Thyroid gland (tissue), 4 donors: ENCODE measurements around the gene DOCK10. TPM values are rescaled to one million over a fixed set of nuclear protein-coding genes. Genes with fewer than 3 reads are reported as not detected.

ENCODE experiments used
- DNase-seq, 2 donors: peaks; one replicate each; pipeline ENCODE4 v3.0.0-alpha.2; 2019
- H3K27ac ChIP-seq, 3 donors: fragments of 200-600 bp; sonication (generic); 1 replicate in 2 of 3; 2 replicates in 1 of 3; pipeline ENCODE4 v1.5.1; 2016 to 2019; ENCODE audit warnings: mild to moderate bottlenecking in 1 of 3, moderate library complexity in 1 of 3
- H3K27me3 ChIP-seq: fragments of 200-600 bp; sonication (generic); one replicate; pipeline ENCODE4 v1.5.1; 2019
- H3K36me3 ChIP-seq, 2 donors: fragments of 200-600 bp; sonication (generic); one replicate each; pipeline ENCODE4 v1.5.1; 2016 to 2019
- H3K4me1 ChIP-seq, 2 donors: fragments of 200-600 bp; sonication (generic); one replicate each; pipeline ENCODE4 v1.5.1; 2017 to 2019
- H3K4me3 ChIP-seq, 3 donors: fragments of 200-600 bp; sonication (generic); replicated peaks in 1 of 3; 1 replicate in 2 of 3; 2 replicates in 1 of 3; pipeline ENCODE4 v1.5.1; 2016; ENCODE audit warnings: mild to moderate bottlenecking in 1 of 3
- H3K9me3 ChIP-seq: fragments of 200-600 bp; sonication (generic); one replicate; pipeline ENCODE4 v1.5.1; 2017
- POLR2A ChIP-seq, 2 donors: fragments of 450-650 bp; IDR thresholded peaks; one replicate each; pipeline ENCODE4 v1.6.1; 2017; ENCODE audit warnings: antibody characterized with exemption in 2 of 2, mild to moderate bottlenecking in 2 of 2, moderate library complexity in 1 of 2
- WGBS, 2 donors: methylation state at CpG; one replicate each; pipeline ENCODE4 v1.1.5; 2017; 5-methylcytosine and 5-hydroxymethylcytosine counted together
- intact Hi-C: fragments of 100-400 bp; cut with DNase I; formaldehyde crosslinking; loops from one replicate; pipeline ENCODE4 v1.15.1; 2023
- total RNA-seq, 4 donors: library from RNA; depleted of rRNA; stranded (reverse); fragments of >200 nt; gene quantifications; one replicate each; pipeline ENCODE4 v1.2.3, GENCODE V29; 2016
- TF ChIP-seq, protein P1 (sequence below), 6 experiments: fragments of 200-600 bp in 3 of 6; fragments of 450-650 bp in 3 of 6; sonication (generic) in 3 of 6; IDR thresholded peaks; one replicate each; pipeline ENCODE4 v1.5.1; 2016 to 2019; ENCODE audit warnings: antibody characterized with exemption in 6 of 6, mild to moderate bottlenecking in 2 of 6, inconsistent platforms in 1 of 6, moderate library complexity in 1 of 6

Gene DOCK10
- total RNA-seq, 4 donors from 2014 or later: 4.6 to 8.9 (median 7.1) TPM

GRCh38 chr2:224968051-224968450 lies 74.2 kb downstream of the DOCK10 start:
- Histone ChIP-seq H3K9me3 (no peaks in the 10 kb centered on the region), H3K27ac (no peak overlapping the region), H3K36me3 (no peaks in the 10 kb centered on the region), H3K4me3 (no peak overlapping the region), H3K4me1 (no peaks in the 10 kb centered on the region), H3K27me3 (no peaks in the 10 kb centered on the region)
- DNase-seq: no peak
- 35 to 37% methylated on average over 4 of the region's 4 CpGs for WGBS, 2 donors
- no peak for TF ChIP-seq POLR2A (IDR thresholded peaks at IDR 0.05)
- TF ChIP-seq, protein P1, sequence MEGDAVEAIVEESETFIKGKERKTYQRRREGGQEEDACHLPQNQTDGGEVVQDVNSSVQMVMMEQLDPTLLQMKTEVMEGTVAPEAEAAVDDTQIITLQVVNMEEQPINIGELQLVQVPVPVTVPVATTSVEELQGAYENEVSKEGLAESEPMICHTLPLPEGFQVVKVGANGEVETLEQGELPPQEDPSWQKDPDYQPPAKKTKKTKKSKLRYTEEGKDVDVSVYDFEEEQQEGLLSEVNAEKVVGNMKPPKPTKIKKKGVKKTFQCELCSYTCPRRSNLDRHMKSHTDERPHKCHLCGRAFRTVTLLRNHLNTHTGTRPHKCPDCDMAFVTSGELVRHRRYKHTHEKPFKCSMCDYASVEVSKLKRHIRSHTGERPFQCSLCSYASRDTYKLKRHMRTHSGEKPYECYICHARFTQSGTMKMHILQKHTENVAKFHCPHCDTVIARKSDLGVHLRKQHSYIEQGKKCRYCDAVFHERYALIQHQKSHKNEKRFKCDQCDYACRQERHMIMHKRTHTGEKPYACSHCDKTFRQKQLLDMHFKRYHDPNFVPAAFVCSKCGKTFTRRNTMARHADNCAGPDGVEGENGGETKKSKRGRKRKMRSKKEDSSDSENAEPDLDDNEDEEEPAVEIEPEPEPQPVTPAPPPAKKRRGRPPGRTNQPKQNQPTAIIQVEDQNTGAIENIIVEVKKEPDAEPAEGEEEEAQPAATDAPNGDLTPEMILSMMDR (IDR thresholded peaks at IDR 0.05): no peak
- intact Hi-C loops: no loop called here

GRCh38 chr2:224966613-224967012 lies 75.7 kb downstream of the DOCK10 start:
- no peaks in the 10 kb centered on the region for H3K27me3 ChIP-seq
- no peak overlapping the region for H3K4me3 ChIP-seq
- no peak for TF ChIP-seq POLR2A (IDR thresholded peaks at IDR 0.05)
- WGBS, 2 donors: 94 to 99% methylated on average over 2 of the region's 2 CpGs
- no peak for DNase-seq
- no peaks in the 10 kb centered on the region for H3K4me1 ChIP-seq
- intact Hi-C loops: no loop called here
- H3K27ac ChIP-seq: no peak overlapping the region
- H3K9me3 ChIP-seq: no peaks in the 10 kb centered on the region
- no peaks in the 10 kb centered on the region for H3K36me3 ChIP-seq

GRCh38 chr2:224959556-224959955 lies 82.7 kb downstream of the DOCK10 start:
- intact Hi-C loops: no loop called here
- H3K27me3 ChIP-seq: no peaks in the 10 kb centered on the region
- TF ChIP-seq POLR2A (IDR thresholded peaks at IDR 0.05): no peak
- TF ChIP-seq, protein P1 (IDR thresholded peaks at IDR 0.05): no peak
- H3K4me1 ChIP-seq: peaks cover 8 to 12% of the 10 kb centered on the region in 2 donors
- no peaks in the 10 kb centered on the region for H3K36me3 ChIP-seq
- no peak for DNase-seq
- 89 to 91% methylated on average over 3 of the region's 3 CpGs for WGBS, 2 donors
- no peak overlapping the region for H3K27ac ChIP-seq
- no peaks in the 10 kb centered on the region for H3K9me3 ChIP-seq
- H3K4me3 ChIP-seq: no peak overlapping the region

GRCh38 chr2:224958873-224959272 lies 83.4 kb downstream of the DOCK10 start:
- Histone ChIP-seq H3K27me3 (no peaks in the 10 kb centered on the region), H3K4me3 (no peak overlapping the region), H3K27ac (no peak overlapping the region), H3K4me1 (peaks cover 8 to 12% of the 10 kb centered on the region in 2 donors), H3K36me3 (no peaks in the 10 kb centered on the region), H3K9me3 (no peaks in the 10 kb centered on the region)
- 80 to 84% methylated on average over 3 of the region's 3 CpGs for WGBS, 2 donors
- no peak for DNase-seq
- intact Hi-C loops: no loop called here
- TF ChIP-seq POLR2A (IDR thresholded peaks at IDR 0.05): no peak
- TF ChIP-seq, protein P1 (IDR thresholded peaks at IDR 0.05): no peak

DNA sequence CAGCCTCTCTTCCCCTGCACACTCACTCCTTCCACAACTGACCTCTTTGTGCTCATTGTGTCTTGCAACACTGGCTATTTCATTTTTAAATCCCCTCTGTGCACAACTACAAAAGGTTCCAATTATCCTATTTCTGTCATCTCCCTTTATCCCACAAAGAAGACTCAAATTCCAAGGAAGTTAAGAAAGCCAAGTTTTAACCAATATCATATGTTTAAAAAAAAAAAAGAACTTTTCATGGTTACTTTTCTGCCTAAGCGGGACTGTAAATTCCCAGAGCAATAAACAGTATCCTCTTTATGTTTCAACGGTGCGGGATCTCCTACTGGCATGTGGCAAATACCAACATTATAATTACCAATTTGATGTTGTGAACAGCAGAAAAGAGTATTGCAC lies 83.8 kb downstream of the DOCK10 start:
- WGBS, 2 donors: 68 to 79% methylated on average over 3 of the region's 3 CpGs
- Histone ChIP-seq H3K36me3 (no peaks in the 10 kb centered on the region), H3K4me3 (no peak overlapping the region), H3K9me3 (no peaks in the 10 kb centered on the region), H3K27me3 (no peaks in the 10 kb centered on the region), H3K4me1 (peaks cover 8 to 12% of the 10 kb centered on the region in 2 donors), H3K27ac (no peak overlapping the region)
- intact Hi-C loops: no loop called here
- TF ChIP-seq, protein P1 (IDR thresholded peaks at IDR 0.05): no peak
- no peak for TF ChIP-seq POLR2A (IDR thresholded peaks at IDR 0.05)
- DNase-seq: no peak
